HG02763 (cell line): ENCODE measurements around the gene TRPM3.

ENCODE experiments used
- ATAC-seq: cut with Tn5 transposase; IDR thresholded peaks from one replicate; pipeline ENCODE4 v1.9.1; 2021; ENCODE audit warnings: mild to moderate bottlenecking, moderate library complexity; ENCODE audit not compliant: unreplicated experiment

The TRPM3 gene

GRCh38 chr9:70617033-70617828 lies 504.2 kb downstream of the TRPM3 start:
- ATAC-seq, result no peak

- ATAC-seq, result no peak
These were observed 505.0 kb downstream of the TRPM3 start for GRCh38 chr9:70616228-70616990.

- no peak for ATAC-seq
These were observed 505.8 kb downstream of the TRPM3 start for GRCh38 chr9:70615464-70616138.

- no peak for ATAC-seq
These were observed 506.5 kb downstream of the TRPM3 start for GRCh38 chr9:70614786-70615463.

- ATAC-seq, result no peak
These were observed 508.2 kb downstream of the TRPM3 start for GRCh38 chr9:70613024-70613768.

GRCh38 chr9:70610287-70610644 lies 511.2 kb downstream of the TRPM3 start:
- ATAC-seq, result no peak

GRCh38 chr9:70609542-70610286 lies 511.7 kb downstream of the TRPM3 start:
- ATAC-seq, result no peak

- ATAC-seq, result no peak
These were observed 512.4 kb downstream of the TRPM3 start for GRCh38 chr9:70609011-70609410.

GRCh38 chr9:70607926-70608325 lies 513.5 kb downstream of the TRPM3 start:
- no peak for ATAC-seq

GRCh38 chr9:70607329-70607728 lies 514.1 kb downstream of the TRPM3 start:
- ATAC-seq, result no peak

- no peak for ATAC-seq
These were observed 518.4 kb downstream of the TRPM3 start for GRCh38 chr9:70603020-70603411.

- peak; percentile 78 for ATAC-seq
These were observed 519.0 kb downstream of the TRPM3 start for GRCh38 chr9:70602321-70603019.

GRCh38 chr9:70601000-70601951 lies 520.1 kb downstream of the TRPM3 start:
- no peak for ATAC-seq

- ATAC-seq, result no peak
These were observed 520.9 kb downstream of the TRPM3 start for GRCh38 chr9:70600506-70600905.

- no peak for ATAC-seq
These were observed 523.5 kb downstream of the TRPM3 start for GRCh38 chr9:70597886-70598285.

- no peak for ATAC-seq
These were observed 526.2 kb downstream of the TRPM3 start for GRCh38 chr9:70595211-70595610.

- no peak for ATAC-seq
These were observed 527.0 kb downstream of the TRPM3 start for GRCh38 chr9:70594386-70594944.

GRCh38 chr9:70593241-70593640 lies 528.2 kb downstream of the TRPM3 start:
- ATAC-seq, result no peak
